ENCODE measurements around the gene RPL12.

- TF ChIP-seq, protein P1, sequence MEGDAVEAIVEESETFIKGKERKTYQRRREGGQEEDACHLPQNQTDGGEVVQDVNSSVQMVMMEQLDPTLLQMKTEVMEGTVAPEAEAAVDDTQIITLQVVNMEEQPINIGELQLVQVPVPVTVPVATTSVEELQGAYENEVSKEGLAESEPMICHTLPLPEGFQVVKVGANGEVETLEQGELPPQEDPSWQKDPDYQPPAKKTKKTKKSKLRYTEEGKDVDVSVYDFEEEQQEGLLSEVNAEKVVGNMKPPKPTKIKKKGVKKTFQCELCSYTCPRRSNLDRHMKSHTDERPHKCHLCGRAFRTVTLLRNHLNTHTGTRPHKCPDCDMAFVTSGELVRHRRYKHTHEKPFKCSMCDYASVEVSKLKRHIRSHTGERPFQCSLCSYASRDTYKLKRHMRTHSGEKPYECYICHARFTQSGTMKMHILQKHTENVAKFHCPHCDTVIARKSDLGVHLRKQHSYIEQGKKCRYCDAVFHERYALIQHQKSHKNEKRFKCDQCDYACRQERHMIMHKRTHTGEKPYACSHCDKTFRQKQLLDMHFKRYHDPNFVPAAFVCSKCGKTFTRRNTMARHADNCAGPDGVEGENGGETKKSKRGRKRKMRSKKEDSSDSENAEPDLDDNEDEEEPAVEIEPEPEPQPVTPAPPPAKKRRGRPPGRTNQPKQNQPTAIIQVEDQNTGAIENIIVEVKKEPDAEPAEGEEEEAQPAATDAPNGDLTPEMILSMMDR (IDR thresholded peaks at IDR 0.05) = peak in 1 of 6 experiments; percentile 6
- TF ChIP-seq POLR2A (IDR thresholded peaks at IDR 0.05) = no peak
Measured at GRCh38 chr9:127424676-127424999, 26.6 kb downstream of the RPL12 start.

All from Peyer's patch (tissue), 4 donors.